ENCODE measurements around the gene MRAS.

Gene MRAS

GRCh38 chr3:138359919-138360868 is 11.8 kb downstream of the MRAS start:
- no peak overlapping the region for H3K27ac ChIP-seq (ENCODE audit: low read length, poor library complexity, severe bottlenecking)
- no peak overlapping the region for H2BK12ac ChIP-seq (ENCODE audit: low read length in 2 of 2)
- H2BK120ac ChIP-seq (ENCODE audit: low read depth, low read length): no peak overlapping the region
- peak overlapping the region; percentile 71 for H2AK5ac ChIP-seq (ENCODE audit: low read length, severe bottlenecking)
- no peak overlapping the region for H3K4ac ChIP-seq (ENCODE audit: low read depth in 1 of 2, low read length in 2 of 2)
- peaks cover 18 to 20% of the 10 kb centered on the region in 2 experiments for H3K36me3 ChIP-seq (ENCODE audit: control insufficient read depth in 1 of 2, insufficient read depth in 2 of 2, low read depth in 1 of 2, low read length in 2 of 2)
- H3K4me2 ChIP-seq (ENCODE audit: low read length, poor library complexity, severe bottlenecking): no peak overlapping the region
- 98% methylated on average over 15 of the region's 15 CpGs for WGBS
- H3K79me1 ChIP-seq (replicated peaks; ENCODE audit: low read length, poor library complexity, severe bottlenecking): peaks cover 36% of the 10 kb centered on the region
- DNase-seq: no peak
- H4K91ac ChIP-seq (ENCODE audit: low read length): no peak overlapping the region
- H3K18ac ChIP-seq (ENCODE audit: low read depth in 1 of 2, low read length in 2 of 2): no peak overlapping the region
- no peak overlapping the region for H4K8ac ChIP-seq (ENCODE audit: low read length)
- H3K23ac ChIP-seq (ENCODE audit: low read length in 2 of 2): no peak overlapping the region
- no peak overlapping the region for H3K9ac ChIP-seq (ENCODE audit: low read length)
- H3K4me3 ChIP-seq (ENCODE audit: insufficient read depth in 1 of 2, low read depth in 1 of 2, low read length in 2 of 2): no peak overlapping the region
- no peaks in the 10 kb centered on the region for H3K9me3 ChIP-seq (ENCODE audit: control insufficient read depth, low read length)
- H2BK5ac ChIP-seq (ENCODE audit: low read depth, low read length, poor library complexity, severe bottlenecking): no peak overlapping the region
- H2BK15ac ChIP-seq (ENCODE audit: low read depth, poor library complexity, severe bottlenecking): no peak overlapping the region
- H3K14ac ChIP-seq (ENCODE audit: low read length in 2 of 2): no peak overlapping the region
- H3K27me3 ChIP-seq (ENCODE audit: control insufficient read depth in 1 of 2, insufficient read depth in 1 of 2, low read length in 2 of 2): no peaks in the 10 kb centered on the region
- H3K4me1 ChIP-seq (ENCODE audit: control insufficient read depth, insufficient read depth, low read depth, low read length): peaks cover 52% of the 10 kb centered on the region
- H2AFZ ChIP-seq (ENCODE audit: low read depth, low read length): no peak overlapping the region

GRCh38 chr3:138360869-138361525 is 12.6 kb downstream of the MRAS start:
- Histone ChIP-seq H3K18ac (ENCODE audit: low read depth in 1 of 2, low read length in 2 of 2) (no peak overlapping the region), H3K4me1 (ENCODE audit: control insufficient read depth, insufficient read depth, low read depth, low read length) (peaks cover 54% of the 10 kb centered on the region), H3K4me2 (ENCODE audit: low read length, poor library complexity, severe bottlenecking) (peak overlapping the region; percentile 40), H3K27me3 (ENCODE audit: control insufficient read depth in 1 of 2, insufficient read depth in 1 of 2, low read length in 2 of 2) (no peaks in the 10 kb centered on the region), H3K4me3 (ENCODE audit: insufficient read depth in 1 of 2, low read depth in 1 of 2, low read length in 2 of 2) (no peak overlapping the region), H4K91ac (ENCODE audit: low read length) (no peak overlapping the region), H3K9ac (ENCODE audit: low read length) (no peak overlapping the region), H2BK5ac (ENCODE audit: low read depth, low read length, poor library complexity, severe bottlenecking) (peak overlapping the region; percentile 33), H3K79me1 (replicated peaks; ENCODE audit: low read length, poor library complexity, severe bottlenecking) (peaks cover 38% of the 10 kb centered on the region), H3K9me3 (ENCODE audit: control insufficient read depth, low read length) (no peaks in the 10 kb centered on the region), H3K27ac (ENCODE audit: low read length, poor library complexity, severe bottlenecking) (peak overlapping the region; percentile 87), H2BK15ac (ENCODE audit: low read depth, poor library complexity, severe bottlenecking) (no peak overlapping the region), H2AFZ (ENCODE audit: low read depth, low read length) (no peak overlapping the region), H3K36me3 (ENCODE audit: control insufficient read depth in 1 of 2, insufficient read depth in 2 of 2, low read depth in 1 of 2, low read length in 2 of 2) (peaks cover 12 to 13% of the 10 kb centered on the region in 2 experiments), H3K4ac (ENCODE audit: low read depth in 1 of 2, low read length in 2 of 2) (no peak overlapping the region), H2BK120ac (ENCODE audit: low read depth, low read length) (no peak overlapping the region), H2AK5ac (ENCODE audit: low read length, severe bottlenecking) (peak overlapping the region; percentile 71), H3K14ac (ENCODE audit: low read length in 2 of 2) (no peak overlapping the region), H2BK12ac (ENCODE audit: low read length in 2 of 2) (no peak overlapping the region), H4K8ac (ENCODE audit: low read length) (no peak overlapping the region), H3K23ac (ENCODE audit: low read length in 2 of 2) (no peak overlapping the region)
- WGBS: 84% methylated on average over 9 of the region's 9 CpGs
- DNase-seq: no peak

GRCh38 chr3:138361561-138361971 is 13.2 kb downstream of the MRAS start:
- H3K27me3 ChIP-seq (ENCODE audit: control insufficient read depth in 1 of 2, insufficient read depth in 1 of 2, low read length in 2 of 2): no peaks in the 10 kb centered on the region
- H3K14ac ChIP-seq (ENCODE audit: low read length in 2 of 2): no peak overlapping the region
- H2BK5ac ChIP-seq (ENCODE audit: low read depth, low read length, poor library complexity, severe bottlenecking): peak overlapping the region; percentile 78
- H3K23ac ChIP-seq (ENCODE audit: low read length in 2 of 2): no peak overlapping the region
- H3K36me3 ChIP-seq (ENCODE audit: control insufficient read depth in 1 of 2, insufficient read depth in 2 of 2, low read depth in 1 of 2, low read length in 2 of 2): peaks cover 9 to 11% of the 10 kb centered on the region in 2 experiments
- H4K8ac ChIP-seq (ENCODE audit: low read length): no peak overlapping the region
- H3K9ac ChIP-seq (ENCODE audit: low read length): no peak overlapping the region
- H4K91ac ChIP-seq (ENCODE audit: low read length): no peak overlapping the region
- WGBS: 91% methylated on average over 7 of the region's 7 CpGs
- H2BK15ac ChIP-seq (ENCODE audit: low read depth, poor library complexity, severe bottlenecking): no peak overlapping the region
- H2AK5ac ChIP-seq (ENCODE audit: low read length, severe bottlenecking): peak overlapping the region; percentile 71
- no peak for DNase-seq
- no peak overlapping the region for H3K4me3 ChIP-seq (ENCODE audit: insufficient read depth in 1 of 2, low read depth in 1 of 2, low read length in 2 of 2)
- H2AFZ ChIP-seq (ENCODE audit: low read depth, low read length): no peak overlapping the region
- H3K9me3 ChIP-seq (ENCODE audit: control insufficient read depth, low read length): no peaks in the 10 kb centered on the region
- H3K4me1 ChIP-seq (ENCODE audit: control insufficient read depth, insufficient read depth, low read depth, low read length): peaks cover 53% of the 10 kb centered on the region
- peak overlapping the region; percentile 57 for H3K4me2 ChIP-seq (ENCODE audit: low read length, poor library complexity, severe bottlenecking)
- H2BK12ac ChIP-seq (ENCODE audit: low read length in 2 of 2): no peak overlapping the region
- peaks cover 39% of the 10 kb centered on the region for H3K79me1 ChIP-seq (replicated peaks; ENCODE audit: low read length, poor library complexity, severe bottlenecking)
- H2BK120ac ChIP-seq (ENCODE audit: low read depth, low read length): no peak overlapping the region
- H3K4ac ChIP-seq (ENCODE audit: low read depth in 1 of 2, low read length in 2 of 2): no peak overlapping the region
- H3K27ac ChIP-seq (ENCODE audit: low read length, poor library complexity, severe bottlenecking): peak overlapping the region; percentile 95
- H3K18ac ChIP-seq (ENCODE audit: low read depth in 1 of 2, low read length in 2 of 2): no peak overlapping the region

- Histone ChIP-seq H3K79me1 (replicated peaks; ENCODE audit: low read length, poor library complexity, severe bottlenecking) (peaks cover 38% of the 10 kb centered on the region), H2BK15ac (ENCODE audit: low read depth, poor library complexity, severe bottlenecking) (no peak overlapping the region), H3K27me3 (ENCODE audit: control insufficient read depth in 1 of 2, insufficient read depth in 1 of 2, low read length in 2 of 2) (no peaks in the 10 kb centered on the region), H3K4me2 (ENCODE audit: low read length, poor library complexity, severe bottlenecking) (no peak overlapping the region), H3K9ac (ENCODE audit: low read length) (no peak overlapping the region), H3K4me1 (ENCODE audit: control insufficient read depth, insufficient read depth, low read depth, low read length) (peaks cover 52% of the 10 kb centered on the region), H3K18ac (ENCODE audit: low read depth in 1 of 2, low read length in 2 of 2) (no peak overlapping the region), H3K23ac (ENCODE audit: low read length in 2 of 2) (no peak overlapping the region), H4K91ac (ENCODE audit: low read length) (no peak overlapping the region), H2AK5ac (ENCODE audit: low read length, severe bottlenecking) (peak overlapping the region; percentile 94), H2BK120ac (ENCODE audit: low read depth, low read length) (no peak overlapping the region), H2AFZ (ENCODE audit: low read depth, low read length) (no peak overlapping the region), H3K27ac (ENCODE audit: low read length, poor library complexity, severe bottlenecking) (peak overlapping the region; percentile 95), H3K4me3 (ENCODE audit: insufficient read depth in 1 of 2, low read depth in 1 of 2, low read length in 2 of 2) (no peak overlapping the region), H3K9me3 (ENCODE audit: control insufficient read depth, low read length) (no peaks in the 10 kb centered on the region), H2BK12ac (ENCODE audit: low read length in 2 of 2) (no peak overlapping the region), H3K36me3 (ENCODE audit: control insufficient read depth in 1 of 2, insufficient read depth in 2 of 2, low read depth in 1 of 2, low read length in 2 of 2) (peaks cover 8 to 9% of the 10 kb centered on the region in 2 experiments), H3K4ac (ENCODE audit: low read depth in 1 of 2, low read length in 2 of 2) (no peak overlapping the region), H3K14ac (ENCODE audit: low read length in 2 of 2) (no peak overlapping the region), H2BK5ac (ENCODE audit: low read depth, low read length, poor library complexity, severe bottlenecking) (peak overlapping the region; percentile 39), H4K8ac (ENCODE audit: low read length) (no peak overlapping the region)
- no peak for DNase-seq
- WGBS: 89% methylated on average over 7 of the region's 7 CpGs
These were observed 14.2 kb downstream of the MRAS start for GRCh38 chr3:138362538-138362937.
